HL-60 (cell line): ENCODE data around the gene GOLM1.

Experiments
- POLR2AphosphoS5 ChIP-seq: IDR thresholded peaks from 2 replicates; pipeline ENCODE4 v1.6.1; 2012; ENCODE audit warnings: low read depth
- SPI1 ChIP-seq: IDR thresholded peaks from 2 replicates; pipeline ENCODE4 v1.6.1; 2012; ENCODE audit warnings: low read depth, mild to moderate bottlenecking, borderline replicate concordance
- TF ChIP-seq, protein P1 (sequence below): IDR thresholded peaks from one replicate; pipeline ENCODE4 v1.5.1; 2011; ENCODE audit warnings: low read length, control low read depth, inconsistent platforms; ENCODE audit not compliant: insufficient read depth
- TF ChIP-seq, protein P2 (sequence below): IDR thresholded peaks from 2 replicates; pipeline ENCODE4 v1.6.1; 2012; ENCODE audit warnings: low read depth; ENCODE audit not compliant: insufficient replicate concordance

- TF ChIP-seq, protein P1, sequence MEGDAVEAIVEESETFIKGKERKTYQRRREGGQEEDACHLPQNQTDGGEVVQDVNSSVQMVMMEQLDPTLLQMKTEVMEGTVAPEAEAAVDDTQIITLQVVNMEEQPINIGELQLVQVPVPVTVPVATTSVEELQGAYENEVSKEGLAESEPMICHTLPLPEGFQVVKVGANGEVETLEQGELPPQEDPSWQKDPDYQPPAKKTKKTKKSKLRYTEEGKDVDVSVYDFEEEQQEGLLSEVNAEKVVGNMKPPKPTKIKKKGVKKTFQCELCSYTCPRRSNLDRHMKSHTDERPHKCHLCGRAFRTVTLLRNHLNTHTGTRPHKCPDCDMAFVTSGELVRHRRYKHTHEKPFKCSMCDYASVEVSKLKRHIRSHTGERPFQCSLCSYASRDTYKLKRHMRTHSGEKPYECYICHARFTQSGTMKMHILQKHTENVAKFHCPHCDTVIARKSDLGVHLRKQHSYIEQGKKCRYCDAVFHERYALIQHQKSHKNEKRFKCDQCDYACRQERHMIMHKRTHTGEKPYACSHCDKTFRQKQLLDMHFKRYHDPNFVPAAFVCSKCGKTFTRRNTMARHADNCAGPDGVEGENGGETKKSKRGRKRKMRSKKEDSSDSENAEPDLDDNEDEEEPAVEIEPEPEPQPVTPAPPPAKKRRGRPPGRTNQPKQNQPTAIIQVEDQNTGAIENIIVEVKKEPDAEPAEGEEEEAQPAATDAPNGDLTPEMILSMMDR = peak; percentile 47
- TF ChIP-seq, protein P2, sequence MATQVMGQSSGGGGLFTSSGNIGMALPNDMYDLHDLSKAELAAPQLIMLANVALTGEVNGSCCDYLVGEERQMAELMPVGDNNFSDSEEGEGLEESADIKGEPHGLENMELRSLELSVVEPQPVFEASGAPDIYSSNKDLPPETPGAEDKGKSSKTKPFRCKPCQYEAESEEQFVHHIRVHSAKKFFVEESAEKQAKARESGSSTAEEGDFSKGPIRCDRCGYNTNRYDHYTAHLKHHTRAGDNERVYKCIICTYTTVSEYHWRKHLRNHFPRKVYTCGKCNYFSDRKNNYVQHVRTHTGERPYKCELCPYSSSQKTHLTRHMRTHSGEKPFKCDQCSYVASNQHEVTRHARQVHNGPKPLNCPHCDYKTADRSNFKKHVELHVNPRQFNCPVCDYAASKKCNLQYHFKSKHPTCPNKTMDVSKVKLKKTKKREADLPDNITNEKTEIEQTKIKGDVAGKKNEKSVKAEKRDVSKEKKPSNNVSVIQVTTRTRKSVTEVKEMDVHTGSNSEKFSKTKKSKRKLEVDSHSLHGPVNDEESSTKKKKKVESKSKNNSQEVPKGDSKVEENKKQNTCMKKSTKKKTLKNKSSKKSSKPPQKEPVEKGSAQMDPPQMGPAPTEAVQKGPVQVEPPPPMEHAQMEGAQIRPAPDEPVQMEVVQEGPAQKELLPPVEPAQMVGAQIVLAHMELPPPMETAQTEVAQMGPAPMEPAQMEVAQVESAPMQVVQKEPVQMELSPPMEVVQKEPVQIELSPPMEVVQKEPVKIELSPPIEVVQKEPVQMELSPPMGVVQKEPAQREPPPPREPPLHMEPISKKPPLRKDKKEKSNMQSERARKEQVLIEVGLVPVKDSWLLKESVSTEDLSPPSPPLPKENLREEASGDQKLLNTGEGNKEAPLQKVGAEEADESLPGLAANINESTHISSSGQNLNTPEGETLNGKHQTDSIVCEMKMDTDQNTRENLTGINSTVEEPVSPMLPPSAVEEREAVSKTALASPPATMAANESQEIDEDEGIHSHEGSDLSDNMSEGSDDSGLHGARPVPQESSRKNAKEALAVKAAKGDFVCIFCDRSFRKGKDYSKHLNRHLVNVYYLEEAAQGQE = no peak
- TF ChIP-seq POLR2AphosphoS5 = no peak
- TF ChIP-seq SPI1 = no peak
Observed at GRCh38 chr9:86034863-86035734, 64.3 kb downstream of the GOLM1 start.
